Trophoblast cell (in vitro differentiated cells and primary cell): ENCODE results near the gene MED14.

Experiments used
- DNase-seq, 2 donors: peaks; one replicate each; pipeline ENCODE4 v3.0.0-alpha.2; 2016
- H2AFZ ChIP-seq: 2 replicates; pipeline ENCODE4 v1.6.1; 2013; ENCODE audit warnings: low read length, moderate library complexity, mild to moderate bottlenecking; ENCODE audit not compliant: insufficient read depth, poor library complexity
- H2AK5ac ChIP-seq: 2 replicates; pipeline ENCODE4 v1.6.1; 2013; ENCODE audit warnings: mild to moderate bottlenecking, low read length
- H2BK120ac ChIP-seq: 2 replicates; pipeline ENCODE4 v1.6.1; 2013; ENCODE audit warnings: low read length, mild to moderate bottlenecking, moderate library complexity; ENCODE audit not compliant: insufficient read depth, poor library complexity
- H2BK12ac ChIP-seq: 2 replicates; pipeline ENCODE4 v1.6.1; 2013; ENCODE audit warnings: mild to moderate bottlenecking, low read length, moderate library complexity
- H2BK5ac ChIP-seq: 2 replicates; pipeline ENCODE4 v1.6.1; 2013; ENCODE audit warnings: low read length, low read depth, moderate library complexity, mild to moderate bottlenecking; ENCODE audit not compliant: poor library complexity
- H3K14ac ChIP-seq: 2 replicates; pipeline ENCODE4 v1.6.1; 2013; ENCODE audit warnings: mild to moderate bottlenecking, low read length
- H3K18ac ChIP-seq: 2 replicates; pipeline ENCODE4 v1.6.1; 2013; ENCODE audit warnings: mild to moderate bottlenecking, low read length
- H3K23ac ChIP-seq: 2 replicates; pipeline ENCODE4 v1.6.1; 2013; ENCODE audit warnings: low read length
- H3K27ac ChIP-seq: 2 replicates; pipeline ENCODE4 v1.5.1; 2013; ENCODE audit warnings: low read depth, mild to moderate bottlenecking, inconsistent platforms, low read length, moderate library complexity
- H3K27me3 ChIP-seq: 2 replicates; pipeline ENCODE4 v1.6.1; 2013; ENCODE audit warnings: inconsistent platforms, mild to moderate bottlenecking, low read length, moderate library complexity; ENCODE audit not compliant: insufficient read depth
- H3K36me3 ChIP-seq, 2 experiments: 1 replicate in 1 of 2; 2 replicates in 1 of 2; pipeline ENCODE4 v1.6.1; 2013; ENCODE audit warnings: low read length in 2 of 2, mild to moderate bottlenecking in 2 of 2, moderate library complexity in 1 of 2; ENCODE audit not compliant: insufficient read depth in 2 of 2, control insufficient read depth in 1 of 2
- H3K4ac ChIP-seq: 2 replicates; pipeline ENCODE4 v1.6.1; 2013; ENCODE audit warnings: low read depth, mild to moderate bottlenecking, low read length, moderate library complexity
- H3K4me1 ChIP-seq, 2 experiments: 1 replicate in 1 of 2; 2 replicates in 1 of 2; pipeline ENCODE4 v1.6.1; 2013; ENCODE audit warnings: low read length in 2 of 2, mild to moderate bottlenecking in 2 of 2, moderate library complexity in 1 of 2; ENCODE audit not compliant: insufficient read depth in 2 of 2, control insufficient read depth in 1 of 2
- H3K4me2 ChIP-seq: 2 replicates; pipeline ENCODE4 v1.6.1; 2013; ENCODE audit warnings: inconsistent platforms, mild to moderate bottlenecking, low read length, moderate library complexity
- H3K4me3 ChIP-seq: 2 replicates; pipeline ENCODE4 v1.5.1; 2013; ENCODE audit warnings: mild to moderate bottlenecking, low read depth, low read length, inconsistent platforms
- H3K79me1 ChIP-seq: one replicate; pipeline ENCODE4 v1.6.1; 2013; ENCODE audit warnings: low read length
- H3K79me2 ChIP-seq: 2 replicates; pipeline ENCODE4 v1.6.1; 2013; ENCODE audit warnings: low read length, mild to moderate bottlenecking; ENCODE audit not compliant: control insufficient read depth, insufficient read depth, poor library complexity
- H3K9ac ChIP-seq: 2 replicates; pipeline ENCODE4 v1.6.1; 2013; ENCODE audit warnings: mild to moderate bottlenecking, low read length
- H3K9me3 ChIP-seq: 2 replicates; pipeline ENCODE4 v1.6.1; 2013; ENCODE audit warnings: low read depth, mild to moderate bottlenecking, control low read depth, inconsistent platforms, low read length; ENCODE audit not compliant: insufficient read depth
- H4K12ac ChIP-seq: 2 replicates; pipeline ENCODE4 v1.6.1; 2013; ENCODE audit warnings: low read depth, mild to moderate bottlenecking, low read length, moderate library complexity
- H4K8ac ChIP-seq: 2 replicates; pipeline ENCODE4 v1.6.1; 2013; ENCODE audit warnings: low read depth, mild to moderate bottlenecking, low read length, moderate library complexity
- H4K91ac ChIP-seq: one replicate; pipeline ENCODE4 v1.6.1; 2013; ENCODE audit warnings: low read depth, mild to moderate bottlenecking, low read length, moderate library complexity
- WGBS: extraction: QIAGEN DNeasy Blood & Tissue Kit; methylation state at CpG from one replicate; pipeline ENCODE4 v1.1.7; 2013; ENCODE audit warnings: missing lambda C conversion rate; ENCODE audit not compliant: insufficient read length, insufficient coverage; ENCODE audit errors: extremely low coverage; 5-methylcytosine and 5-hydroxymethylcytosine counted together

MED14 gene

DNA sequence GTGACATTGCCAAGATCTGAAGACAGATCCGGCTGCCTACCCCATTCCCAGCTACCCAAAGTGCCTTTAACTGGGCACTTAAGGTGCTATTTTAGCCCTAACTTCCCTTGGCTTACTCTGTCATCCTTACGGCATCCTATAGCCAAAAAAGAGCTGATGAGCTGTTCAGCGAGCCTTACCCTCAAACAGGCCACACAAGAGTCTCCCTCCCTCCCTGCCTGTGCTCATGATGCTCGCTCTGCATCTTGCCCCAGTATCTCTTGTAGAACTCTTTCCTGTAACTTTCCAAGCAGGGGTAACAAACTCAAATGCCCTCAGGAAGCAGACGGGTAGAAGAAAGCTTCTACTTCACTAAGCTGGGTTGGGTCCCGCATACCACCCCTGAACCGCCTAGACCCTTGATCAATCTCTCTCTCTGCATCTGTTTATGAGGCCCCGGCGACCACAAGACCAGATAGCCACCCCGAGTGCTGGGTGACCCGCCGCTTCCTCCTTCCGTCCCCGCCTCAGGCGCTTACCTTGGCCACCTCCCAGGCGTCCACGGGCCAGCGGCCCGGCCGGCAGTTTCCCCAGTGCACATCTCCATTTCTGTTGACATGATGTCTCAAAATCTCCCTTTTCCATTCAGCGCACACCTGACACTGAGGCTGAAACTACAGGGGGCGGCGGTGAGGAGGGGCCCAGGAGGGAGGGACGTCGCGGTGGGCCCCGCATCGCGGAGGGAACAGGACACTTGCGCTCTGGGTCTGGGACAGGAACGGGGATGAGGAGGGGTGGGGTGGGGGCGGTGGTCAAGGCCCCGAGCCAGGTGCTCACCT lies 88.6 kb downstream of the MED14 start:
- Histone ChIP-seq H2BK5ac (peak overlapping the region; percentile 46), H3K36me3 (peaks cover 5 to 8% of the 10 kb centered on the region in 2 experiments), H2AFZ (peak overlapping the region; percentile 97), H4K12ac (peak overlapping the region; percentile 44), H3K23ac (no peak overlapping the region), H4K91ac (peak overlapping the region; percentile 35), H3K9ac (peak overlapping the region; percentile 76), H3K79me2 (peaks cover 14% of the 10 kb centered on the region), H3K27ac (peak overlapping the region; percentile 51), H2BK12ac (no peak overlapping the region), H3K4ac (peak overlapping the region; percentile 64), H3K4me1 (peaks cover 3 to 5% of the 10 kb centered on the region in 2 experiments), H3K14ac (peak overlapping the region; percentile 73), H2BK120ac (peak overlapping the region; percentile 55), H2AK5ac (no peak overlapping the region), H3K4me3 (peak overlapping the region; percentile 90), H4K8ac (peak overlapping the region; percentile 74), H3K27me3 (no peaks in the 10 kb centered on the region), H3K4me2 (peak overlapping the region; percentile 91), H3K79me1 (peaks cover 5% of the 10 kb centered on the region), H3K9me3 (no peaks in the 10 kb centered on the region), H3K18ac (peak overlapping the region; percentile 85)
- no CpG with 5 or more reads among the region's 33 CpGs for WGBS
- peak; percentile 16 to 48 for DNase-seq

DNA sequence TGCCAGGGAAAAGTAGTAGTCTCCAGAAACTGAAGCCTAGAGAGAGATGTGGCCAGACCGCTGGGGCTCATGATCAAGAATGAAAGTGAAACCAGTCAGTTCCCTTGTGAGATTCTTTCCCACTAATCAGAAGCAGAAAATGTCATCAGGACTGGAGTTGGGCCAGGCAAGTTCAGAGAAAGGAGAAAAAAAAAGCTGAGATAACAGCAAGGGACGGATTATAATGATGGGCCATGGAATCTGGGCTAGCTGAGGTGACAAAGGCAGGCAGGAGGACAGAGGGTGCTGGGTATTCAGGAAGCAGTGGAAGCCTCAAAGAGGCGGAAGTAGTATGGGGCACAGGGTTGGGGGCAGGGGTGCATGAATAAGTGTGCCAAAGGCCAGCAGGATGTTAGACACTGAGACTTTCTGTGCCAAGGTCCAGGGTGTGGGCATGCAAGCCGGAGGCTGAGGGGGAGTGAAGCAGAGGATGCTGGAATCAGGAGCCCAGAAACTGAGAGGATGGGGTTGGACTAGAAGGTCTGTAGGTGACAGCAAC lies 90.5 kb downstream of the MED14 start:
- Histone ChIP-seq H3K4me1 (peaks cover 3 to 5% of the 10 kb centered on the region in 2 experiments), H3K9ac (no peak overlapping the region), H3K27ac (no peak overlapping the region), H2BK12ac (no peak overlapping the region), H3K79me2 (peaks cover 14% of the 10 kb centered on the region), H4K91ac (no peak overlapping the region), H3K18ac (no peak overlapping the region), H4K12ac (no peak overlapping the region), H3K4me2 (no peak overlapping the region), H2AFZ (no peak overlapping the region), H4K8ac (no peak overlapping the region), H3K27me3 (no peaks in the 10 kb centered on the region), H3K14ac (no peak overlapping the region), H3K79me1 (peaks cover 5% of the 10 kb centered on the region), H2AK5ac (no peak overlapping the region), H3K9me3 (no peaks in the 10 kb centered on the region), H2BK120ac (no peak overlapping the region), H3K4ac (peak overlapping the region; percentile 62), H3K4me3 (no peak overlapping the region), H3K23ac (no peak overlapping the region), H3K36me3 (peaks cover 5 to 13% of the 10 kb centered on the region in 2 experiments), H2BK5ac (no peak overlapping the region)
- peak; percentile 1 to 29 for DNase-seq
- no CpG with 5 or more reads among the region's 4 CpGs for WGBS

DNA sequence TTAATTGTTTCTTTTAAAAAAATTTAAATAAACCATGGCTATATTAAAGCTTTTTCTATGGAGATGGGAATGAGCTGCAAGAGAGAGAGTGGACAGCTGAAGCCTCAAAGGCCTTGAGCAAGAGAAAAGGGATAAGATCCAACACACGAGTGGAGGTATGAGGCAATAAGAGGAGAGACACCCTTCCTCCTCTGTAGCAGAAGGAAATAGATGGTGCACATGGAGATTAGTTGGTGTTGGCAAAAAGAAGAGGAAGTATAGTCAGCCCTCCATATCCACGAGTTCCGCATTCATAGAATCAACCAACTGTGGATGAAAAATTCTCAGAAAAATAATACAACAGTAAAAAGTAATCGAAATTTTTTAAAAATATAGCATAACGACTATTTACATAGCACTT lies 91.2 kb downstream of the MED14 start:
- Histone ChIP-seq H3K18ac (no peak overlapping the region), H3K4me1 (peaks cover 3 to 5% of the 10 kb centered on the region in 2 experiments), H3K14ac (no peak overlapping the region), H4K12ac (no peak overlapping the region), H2AFZ (no peak overlapping the region), H3K36me3 (peaks cover 5 to 13% of the 10 kb centered on the region in 2 experiments), H4K8ac (no peak overlapping the region), H2AK5ac (no peak overlapping the region), H3K4ac (no peak overlapping the region), H3K27ac (no peak overlapping the region), H3K23ac (no peak overlapping the region), H3K27me3 (no peaks in the 10 kb centered on the region), H4K91ac (no peak overlapping the region), H3K9ac (no peak overlapping the region), H3K79me2 (peaks cover 14% of the 10 kb centered on the region), H2BK12ac (no peak overlapping the region), H2BK120ac (no peak overlapping the region), H3K79me1 (peaks cover 5% of the 10 kb centered on the region), H3K4me3 (no peak overlapping the region), H3K9me3 (no peaks in the 10 kb centered on the region), H2BK5ac (no peak overlapping the region), H3K4me2 (no peak overlapping the region)
- no CpG with 5 or more reads among the region's 5 CpGs for WGBS
- peak in 1 of 2 donors; percentile 11 for DNase-seq

DNA sequence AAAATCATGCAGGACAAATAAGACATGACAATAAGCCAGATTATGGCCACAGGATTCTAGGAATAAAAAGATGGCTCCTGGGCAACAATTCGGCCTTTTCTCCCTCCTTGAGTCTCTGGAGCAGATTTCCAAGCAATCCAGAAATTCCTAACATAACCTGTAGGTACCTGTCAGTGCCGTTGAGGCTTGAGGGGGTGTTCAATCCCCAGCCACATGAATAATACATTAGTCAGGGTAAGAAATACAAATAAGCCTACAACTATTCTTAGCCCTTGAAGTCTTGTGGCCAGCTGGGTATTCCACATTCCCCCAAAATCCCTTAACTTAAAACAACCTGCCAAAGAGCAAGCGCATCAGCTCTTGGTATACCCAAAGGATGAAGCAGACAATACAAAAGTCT lies 97.7 kb downstream of the MED14 start:
- Histone ChIP-seq H3K9ac (no peak overlapping the region), H3K4me1 (no peaks in the 10 kb centered on the region), H3K4ac (no peak overlapping the region), H3K27ac (no peak overlapping the region), H2AFZ (no peak overlapping the region), H2BK120ac (no peak overlapping the region), H2AK5ac (no peak overlapping the region), H3K9me3 (no peaks in the 10 kb centered on the region), H3K4me2 (no peak overlapping the region), H2BK5ac (no peak overlapping the region), H4K12ac (no peak overlapping the region), H3K23ac (no peak overlapping the region), H4K91ac (no peak overlapping the region), H3K27me3 (no peaks in the 10 kb centered on the region), H3K79me2 (no peaks in the 10 kb centered on the region), H3K14ac (no peak overlapping the region), H3K4me3 (no peak overlapping the region), H3K79me1 (no peaks in the 10 kb centered on the region), H3K18ac (no peak overlapping the region), H3K36me3 (peaks cover 16 to 33% of the 10 kb centered on the region in 2 experiments), H2BK12ac (no peak overlapping the region), H4K8ac (no peak overlapping the region)
- DNase-seq, result no peak
- WGBS, result no CpG with 5 or more reads among the region's 3 CpGs
